ENCODE data around the gene NR3C1.

NR3C1 gene

GRCh38 chr5:143231973-143232812, 171.3 kb downstream of the NR3C1 start:
- peak overlapping the region in 1 of 3 experiments; percentile 53 for H3K27ac Mint-ChIP-seq
- peaks cover 17% of the 10 kb centered on the region for H3K4me1 Mint-ChIP-seq
- H3K27me3 Mint-ChIP-seq (ENCODE audit: low read depth): peaks cover 7% of the 10 kb centered on the region
- H3K36me3 Mint-ChIP-seq (ENCODE audit: low read depth): no peaks in the 10 kb centered on the region
- no peak for TF ChIP-seq CTCF (IDR thresholded peaks at IDR 0.05; ENCODE audit: unreplicated experiment in 3 of 3)
- H3K4me3 Mint-ChIP-seq: no peak overlapping the region
- no peaks in the 10 kb centered on the region for H3K9me3 Mint-ChIP-seq

- Mint-ChIP-seq H3K27me3 (ENCODE audit: low read depth) (peaks cover 10% of the 10 kb centered on the region), H3K9me3 (no peaks in the 10 kb centered on the region), H3K27ac (peak overlapping the region in 1 of 3 experiments; percentile 96), H3K36me3 (ENCODE audit: low read depth) (no peaks in the 10 kb centered on the region), H3K4me1 (peaks cover 17% of the 10 kb centered on the region), H3K4me3 (no peak overlapping the region)
- TF ChIP-seq CTCF (IDR thresholded peaks at IDR 0.05; ENCODE audit: unreplicated experiment in 3 of 3): no peak
Observed at GRCh38 chr5:143231416-143231815, 172.1 kb downstream of the NR3C1 start.

DNA sequence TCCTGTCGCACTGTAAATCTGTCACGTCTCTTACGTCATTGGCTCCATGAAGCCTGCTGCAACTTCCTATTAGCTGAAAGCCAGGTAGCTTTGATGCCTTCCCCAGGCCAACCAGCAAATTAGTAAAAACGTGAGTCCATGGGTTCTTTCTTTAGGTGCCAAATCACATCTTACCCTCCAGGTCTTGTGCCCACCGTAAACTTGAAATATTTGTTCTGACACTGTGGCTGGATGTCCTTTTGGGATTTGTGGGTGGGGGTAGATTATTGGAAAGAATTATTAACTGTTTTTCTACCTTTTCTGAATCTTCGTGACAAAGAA, 172.8 kb downstream of the NR3C1 start:
- peaks cover 7% of the 10 kb centered on the region for H3K27me3 Mint-ChIP-seq (ENCODE audit: low read depth)
- H3K9me3 Mint-ChIP-seq: no peaks in the 10 kb centered on the region
- peak overlapping the region in 1 of 3 experiments; percentile 96 for H3K27ac Mint-ChIP-seq
- TF ChIP-seq CTCF (IDR thresholded peaks at IDR 0.05; ENCODE audit: unreplicated experiment in 3 of 3): no peak
- H3K36me3 Mint-ChIP-seq (ENCODE audit: low read depth): no peaks in the 10 kb centered on the region
- H3K4me3 Mint-ChIP-seq: no peak overlapping the region
- H3K4me1 Mint-ChIP-seq: peaks cover 17% of the 10 kb centered on the region

- Mint-ChIP-seq H3K27ac (peak overlapping the region in 2 of 3 experiments; percentile 77 to 96), H3K27me3 (ENCODE audit: low read depth) (peaks cover 6% of the 10 kb centered on the region), H3K9me3 (no peaks in the 10 kb centered on the region), H3K4me1 (peaks cover 17% of the 10 kb centered on the region), H3K36me3 (ENCODE audit: low read depth) (no peaks in the 10 kb centered on the region), H3K4me3 (no peak overlapping the region)
- no peak for TF ChIP-seq CTCF (IDR thresholded peaks at IDR 0.05; ENCODE audit: unreplicated experiment in 3 of 3)
Observed at GRCh38 chr5:143229896-143230675, 173.4 kb downstream of the NR3C1 start.

- no peak for TF ChIP-seq CTCF (IDR thresholded peaks at IDR 0.05; ENCODE audit: unreplicated experiment in 3 of 3)
- Mint-ChIP-seq H3K4me3 (no peak overlapping the region), H3K27ac (peak overlapping the region in 2 of 3 experiments; percentile 77 to 96), H3K36me3 (ENCODE audit: low read depth) (no peaks in the 10 kb centered on the region), H3K4me1 (peaks cover 17% of the 10 kb centered on the region), H3K27me3 (ENCODE audit: low read depth) (peaks cover 6% of the 10 kb centered on the region), H3K9me3 (no peaks in the 10 kb centered on the region)
Observed at GRCh38 chr5:143229426-143229895, 174.0 kb downstream of the NR3C1 start.
